Stimulated activated CD8-positive, alpha-beta memory T cell treated with anti-CD3 and anti-CD28 coated beads, Interleukin-15, amount 100 ng/mL, for 48 hours (primary cell): ENCODE results near the gene SLC1A2.

Experiments used
- DNase-seq, 2 donors: peaks; one replicate each; pipeline ENCODE4 v3.0.0-alpha.2; 2020; ENCODE audit warnings: low read depth in 2 of 2

The SLC1A2 gene

GRCh38 chr11:35223991-35224390, 195.4 kb downstream of the SLC1A2 start:
- no peak for DNase-seq

DNA sequence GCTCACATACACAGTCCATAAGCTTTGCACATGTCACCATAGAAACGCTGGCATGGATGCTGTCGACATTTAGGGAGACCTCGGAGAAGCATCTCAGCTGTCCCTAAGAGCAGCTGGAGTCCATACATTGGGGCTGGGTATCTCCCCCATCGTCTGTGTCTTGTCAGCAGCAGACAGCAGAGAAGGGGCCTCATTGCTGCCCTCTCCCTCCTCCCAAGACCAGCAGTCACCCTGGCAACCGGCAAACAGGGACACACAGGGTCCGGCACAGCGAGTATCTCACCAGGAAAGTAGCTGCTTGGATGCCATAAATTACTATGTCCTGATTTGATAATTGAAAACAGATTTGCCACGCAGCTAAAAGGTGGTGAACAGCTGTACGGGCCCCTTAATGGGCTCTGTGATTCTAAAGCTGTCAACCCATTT, 196.0 kb downstream of the SLC1A2 start:
- no peak for DNase-seq

DNA sequence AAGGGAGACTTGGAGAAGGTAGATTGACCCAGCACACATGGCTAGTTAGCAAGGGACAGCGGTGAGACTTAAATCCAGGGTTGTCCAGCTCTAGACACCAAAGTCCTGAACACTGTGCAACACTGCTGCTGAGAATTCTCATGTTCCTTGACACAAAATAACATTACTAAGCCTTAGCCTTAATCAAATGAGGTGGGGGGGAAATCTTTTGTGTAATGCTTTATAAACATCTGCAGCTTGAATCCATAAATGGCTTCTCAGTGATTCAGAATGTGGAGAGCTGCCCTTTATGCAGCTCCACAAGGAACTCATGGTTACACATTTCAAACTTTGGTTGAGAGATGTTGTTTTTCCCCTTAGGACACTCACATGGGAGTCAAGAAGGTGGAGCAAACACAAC, 200.4 kb downstream of the SLC1A2 start:
- no peak for DNase-seq

DNA sequence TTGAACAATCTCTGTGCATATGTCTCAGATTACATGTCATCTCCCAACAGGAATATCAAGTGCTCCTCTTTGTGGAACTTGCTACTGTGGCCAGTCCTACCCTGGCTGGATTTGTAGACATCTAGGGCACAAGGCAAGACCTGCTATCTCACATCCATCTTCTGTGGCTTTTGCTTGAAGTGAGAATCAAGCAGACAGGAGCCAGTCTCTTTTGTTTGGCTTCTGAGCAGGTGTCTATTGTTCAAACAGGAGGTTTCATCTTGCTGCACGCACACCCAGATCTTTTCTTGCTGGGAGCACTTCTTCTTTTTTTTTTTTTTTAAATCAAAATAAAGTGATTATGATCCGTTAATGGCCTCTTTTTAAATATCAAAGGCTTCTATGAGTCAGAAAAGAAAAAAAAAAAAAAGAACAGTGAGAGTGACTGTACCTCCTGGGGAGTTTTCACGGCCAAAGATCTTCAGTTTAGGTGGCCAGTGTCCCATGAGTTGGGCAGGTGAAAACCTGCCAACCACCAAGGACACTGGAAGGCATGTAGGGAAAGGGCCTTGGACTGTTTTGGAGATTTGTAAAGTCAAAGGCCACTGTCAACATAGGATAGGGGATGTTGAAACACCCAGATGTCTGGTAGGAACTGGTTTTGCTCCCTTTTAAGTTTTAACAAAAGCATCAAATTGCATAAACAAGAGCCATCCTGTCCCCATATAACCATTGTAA, 202.2 kb downstream of the SLC1A2 start:
- DNase-seq: no peak

DNA sequence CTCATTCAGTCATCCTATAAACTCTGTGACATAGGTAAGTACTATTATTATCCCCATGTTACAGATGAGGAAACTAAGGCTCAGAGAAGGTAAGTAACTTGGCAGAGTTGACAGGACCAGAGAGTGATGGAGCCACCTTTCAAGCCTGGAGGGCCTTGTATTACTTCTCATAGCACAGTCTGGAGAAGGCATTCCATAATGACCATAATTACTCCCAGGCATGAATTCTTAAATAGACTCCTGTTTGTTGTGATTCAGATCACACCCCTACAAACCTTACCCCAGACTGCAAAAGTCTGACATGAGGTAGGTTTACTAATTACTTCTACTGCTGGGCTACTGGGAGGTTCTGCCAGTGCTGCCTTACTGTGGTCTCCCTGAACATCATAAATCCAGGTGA, 203.4 kb downstream of the SLC1A2 start:
- no peak for DNase-seq

DNA sequence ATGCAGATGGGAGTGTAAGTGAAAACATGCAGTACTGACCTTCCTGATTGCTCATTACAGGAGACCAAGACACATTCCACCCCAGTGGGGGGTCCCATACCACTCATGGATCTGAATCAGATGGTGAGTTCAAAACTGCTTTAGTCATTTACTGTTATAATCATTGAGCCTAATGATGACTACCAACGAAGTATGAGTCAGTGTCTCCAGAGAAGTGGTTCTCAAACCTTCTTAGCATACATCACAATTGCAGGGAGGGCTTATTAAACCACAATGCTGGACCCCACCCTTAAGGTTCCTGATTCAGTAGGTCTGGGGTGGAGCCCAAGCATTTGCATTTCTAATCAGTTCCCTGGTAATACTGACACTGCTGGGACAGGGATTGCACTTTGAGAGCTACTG, 204.6 kb downstream of the SLC1A2 start:
- DNase-seq: peak; percentile 36 to 49

- no peak for DNase-seq
Measured at GRCh38 chr11:35214226-35214770, 205.1 kb downstream of the SLC1A2 start.

GRCh38 chr11:35211952-35212351, 207.4 kb downstream of the SLC1A2 start:
- DNase-seq: no peak

DNA sequence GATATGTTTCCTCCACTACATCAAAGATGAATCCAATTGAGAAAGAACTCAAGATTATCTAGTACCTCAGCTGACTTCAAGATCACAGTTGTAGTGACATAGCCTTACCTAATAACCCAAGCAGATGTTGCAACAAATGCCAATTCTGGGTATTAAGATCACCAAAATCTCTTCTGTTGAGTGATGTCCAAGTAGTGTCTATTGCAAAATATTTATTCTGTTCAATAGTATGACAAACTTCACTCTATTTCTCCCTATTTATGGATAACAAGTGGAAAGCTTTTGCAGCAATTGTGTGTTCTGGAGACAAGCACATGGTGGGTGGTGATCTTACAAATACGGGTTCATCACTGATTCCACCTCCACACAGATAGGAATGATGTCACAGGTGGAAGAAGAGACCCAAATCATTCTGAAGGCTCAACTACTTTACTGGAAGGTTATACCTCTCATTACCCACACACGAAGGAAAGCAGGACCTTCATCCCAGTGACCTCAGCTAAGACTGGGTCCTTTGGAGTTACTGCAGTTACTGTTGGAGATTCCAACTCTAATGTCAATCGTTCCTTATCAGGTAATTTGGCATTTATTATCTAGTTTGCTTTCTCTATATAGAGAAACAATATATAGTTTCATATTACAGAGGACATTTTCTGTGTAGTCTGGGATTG, 208.3 kb downstream of the SLC1A2 start:
- no peak for DNase-seq

- DNase-seq: no peak
Measured at GRCh38 chr11:35208795-35209194, 210.6 kb downstream of the SLC1A2 start.

- no peak for DNase-seq
Measured at GRCh38 chr11:35207471-35208403, 211.6 kb downstream of the SLC1A2 start.

GRCh38 chr11:35206616-35207015, 212.7 kb downstream of the SLC1A2 start:
- DNase-seq: no peak

DNA sequence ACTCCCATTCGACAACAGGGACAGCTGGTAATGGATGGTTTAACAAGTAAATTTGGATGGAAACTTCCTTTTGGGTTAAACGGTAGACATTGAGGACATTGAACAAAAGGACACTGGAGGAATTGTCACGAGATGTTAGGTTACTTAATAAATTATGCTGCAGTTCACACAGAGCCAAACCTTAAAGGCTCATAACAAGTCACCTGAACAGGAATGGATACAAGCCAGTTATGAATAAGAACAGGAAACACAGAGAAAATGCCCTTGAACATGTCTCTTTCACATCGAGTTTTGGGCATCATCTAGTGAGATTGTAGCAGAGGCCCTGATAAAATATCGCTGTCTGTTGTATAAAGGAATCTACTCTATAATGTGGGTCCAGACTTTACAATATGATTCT, 214.7 kb downstream of the SLC1A2 start:
- no peak for DNase-seq
